A549 (cell line): ENCODE measurements around the gene VAMP3. TPM values are rescaled to one million over a fixed set of nuclear protein-coding genes. Genes with fewer than 3 reads are reported as not detected.

Source experiments
- ATAC-seq, 2 experiments: fragments of 200-7000 bp in 1 of 2; fragments of >200 bp in 1 of 2; cut with Nextera tagmentation in 1 of 2; cut with Tn5 transposase in 1 of 2; 3 replicates each; pipeline versions ENCODE4 v1.8.0 to v1.9.1; 2018 to 2020; ENCODE audit warnings: mild to moderate bottlenecking in 1 of 2, moderate library complexity in 1 of 2
- CTCF ChIA-PET: fragments of 300-600 bp; sonication (Branson Sonifier 250); formaldehyde crosslinking; extraction: SDS; loops from one replicate; lab custom pipeline; 2021; ENCODE audit warnings: antibody characterized with exemption, inconsistent platforms; lab: Yijun Ruan, JAX
- POLR2A ChIA-PET: fragments of 350-600 bp; formaldehyde crosslinking; extraction: SDS; loops from one replicate; lab custom pipeline; 2021; ENCODE audit warnings: antibody characterized with exemption, inconsistent platforms; lab: Yijun Ruan, JAX
- DNase-seq, 2 experiments: peaks; one replicate each; pipeline versions ENCODE4 v3.0.0 to v3.0.0-alpha.2; 2011 to 2016; ENCODE audit warnings: low read depth in 1 of 2, low spot score in 1 of 2
- FAIRE-seq: peaks from 2 replicates; lab custom pipeline; 2011; peaks lifted over from hg19 to GRCh38; lab: Jason Lieb, UNC
- H3K27ac ChIP-seq, 2 experiments: fragments of >200 bp; sonication (Bioruptor Twin); formaldehyde crosslinking; 3 replicates each; pipeline ENCODE4 v1.5.1; 2016 to 2017
- H3K4me1 ChIP-seq: fragments of >200 bp; sonication (Bioruptor Twin); formaldehyde crosslinking; 3 replicates; pipeline ENCODE4 v1.6.1; 2016
- H3K4me2 ChIP-seq: fragments of >200 bp; sonication (Bioruptor Twin); formaldehyde crosslinking; 3 replicates; pipeline ENCODE4 v1.6.1; 2016
- H3K4me3 ChIP-seq: fragments of >200 bp; sonication (Bioruptor Twin); formaldehyde crosslinking; 3 replicates; pipeline ENCODE4 v1.5.1; 2016
- H3K9me3 ChIP-seq: fragments of >200 bp; sonication (Bioruptor Twin); formaldehyde crosslinking; 3 replicates; pipeline ENCODE4 v1.6.1; 2016
- BHLHE40 ChIP-seq: IDR thresholded peaks from 2 replicates; pipeline ENCODE4 v1.6.1; 2012; ENCODE audit warnings: low read depth, low read length, inconsistent platforms
- CBX8 ChIP-seq: fragments of 200-600 bp; sonication (generic); IDR thresholded peaks from 2 replicates; pipeline ENCODE4 v1.6.1; 2016
- EHMT2 ChIP-seq: fragments of 200-600 bp; sonication (generic); IDR thresholded peaks from 2 replicates; pipeline ENCODE4 v1.6.1; 2016; ENCODE audit warnings: antibody characterized with exemption, low read depth, mild to moderate bottlenecking, moderate library complexity
- EP300 ChIP-seq, 2 experiments: fragments of >200 bp; sonication (Bioruptor Twin); formaldehyde crosslinking; IDR thresholded peaks; 2 replicates in 1 of 2; 3 replicates in 1 of 2; pipeline ENCODE4 v1.6.1; 2016 to 2017
- ESRRA ChIP-seq: fragments of 150-350 bp; IDR thresholded peaks from 2 replicates; pipeline ENCODE4 v1.6.1; 2014; ENCODE audit warnings: mild to moderate bottlenecking, low read length, borderline replicate concordance
- FOSB ChIP-seq: fragments of 250-450 bp; sonication (Bioruptor Pico); IDR thresholded peaks from 2 replicates; pipeline ENCODE4 v1.5.0; 2020; ENCODE audit warnings: mild to moderate bottlenecking, moderate library complexity
- FOXS1 ChIP-seq: fragments of 250-450 bp; sonication (Bioruptor Pico); IDR thresholded peaks from 2 replicates; pipeline ENCODE4 v1.5.0; 2020; ENCODE audit warnings: mild to moderate bottlenecking, moderate library complexity
- GATA3 ChIP-seq: IDR thresholded peaks from 2 replicates; pipeline ENCODE4 v1.6.1; 2012; ENCODE audit warnings: borderline replicate concordance
- HDAC2 ChIP-seq: fragments of 200-600 bp; sonication (generic); IDR thresholded peaks from 2 replicates; pipeline ENCODE4 v1.6.1; 2016
- HOXB5 ChIP-seq: fragments of 250-450 bp; sonication (Bioruptor Pico); IDR thresholded peaks from 2 replicates; pipeline ENCODE4 v1.5.0; 2020; ENCODE audit warnings: mild to moderate bottlenecking, moderate library complexity
- JUNB ChIP-seq: fragments of >200 bp; sonication (Bioruptor Twin); formaldehyde crosslinking; IDR thresholded peaks from 2 replicates; pipeline ENCODE4 v1.6.1; 2016
- KDM1A ChIP-seq: fragments of 200-600 bp; sonication (generic); IDR thresholded peaks from 2 replicates; pipeline ENCODE4 v1.6.1; 2016; ENCODE audit warnings: low read depth, mild to moderate bottlenecking
- MAZ ChIP-seq: fragments of 150-350 bp; IDR thresholded peaks from 2 replicates; pipeline ENCODE4 v1.6.1; 2014; ENCODE audit warnings: antibody characterized with exemption, low read depth, low read length, borderline replicate concordance
- MYC ChIP-seq: IDR thresholded peaks from 2 replicates; pipeline ENCODE4 v1.6.1; 2012; ENCODE audit warnings: mild to moderate bottlenecking, inconsistent platforms, low read length, improper control_type of control experiment, borderline replicate concordance
- SREBF2 ChIP-seq: fragments of 450-650 bp; IDR thresholded peaks from 2 replicates; pipeline ENCODE4 v1.6.1; 2014; ENCODE audit warnings: mild to moderate bottlenecking, moderate library complexity
- TFCP2L1 ChIP-seq: fragments of 250-450 bp; sonication (Bioruptor Pico); IDR thresholded peaks from 2 replicates; pipeline ENCODE4 v1.5.0; 2021; ENCODE audit warnings: mild to moderate bottlenecking
- TP53 ChIP-seq: fragments of 250-450 bp; sonication (Bioruptor Pico); IDR thresholded peaks from 2 replicates; pipeline ENCODE4 v1.5.0; 2021; ENCODE audit warnings: mild to moderate bottlenecking, moderate library complexity
- USF2 ChIP-seq: fragments of 450-650 bp; IDR thresholded peaks from 2 replicates; pipeline ENCODE4 v1.6.1; 2014; ENCODE audit warnings: antibody characterized with exemption
- ZNF302 ChIP-seq: fragments of 250-450 bp; sonication (Bioruptor Pico); IDR thresholded peaks from 2 replicates; pipeline ENCODE4 v1.9.0; 2021; ENCODE audit warnings: inconsistent platforms, mild to moderate bottlenecking, moderate library complexity
- WGBS: methylation state at CpG from one replicate; pipeline ENCODE4 v1.1.6; 2017; ENCODE audit errors: missing lambda C conversion rate; 5-methylcytosine and 5-hydroxymethylcytosine counted together
- polyA plus RNA-seq, 4 experiments: library from polyadenylated mRNA; depleted of rRNA in 3 of 4; stranded (reverse); fragments of >200 nt; fragmentation: RNase III in 1 of 4; extraction: RNeasy Plus Mini Kit Qiagen cat#74134 plus additional on column Dnase treatment in 1 of 4; gene quantifications; 2 replicates in 3 of 4; 3 replicates in 1 of 4; pipeline ENCODE4 v1.2.3, GENCODE V29; 2011 to 2017
- TF ChIP-seq, protein P1 (sequence below): IDR thresholded peaks from 2 replicates; pipeline ENCODE4 v1.6.1; 2012
- TF ChIP-seq, protein P2 (sequence below): fragments of >200 bp; sonication (Bioruptor Twin); formaldehyde crosslinking; IDR thresholded peaks from 3 replicates; pipeline ENCODE4 v1.5.1; 2016
- TF ChIP-seq, protein P3 (sequence below): fragments of >200 bp; sonication (Bioruptor Twin); formaldehyde crosslinking; IDR thresholded peaks from 2 replicates; pipeline ENCODE4 v1.6.1; 2016

VAMP3 gene
- polyA plus RNA-seq, 2 of the 4 experiments (the other 2 are of a cell fraction): 65.1 to 79.3 TPM

DNA sequence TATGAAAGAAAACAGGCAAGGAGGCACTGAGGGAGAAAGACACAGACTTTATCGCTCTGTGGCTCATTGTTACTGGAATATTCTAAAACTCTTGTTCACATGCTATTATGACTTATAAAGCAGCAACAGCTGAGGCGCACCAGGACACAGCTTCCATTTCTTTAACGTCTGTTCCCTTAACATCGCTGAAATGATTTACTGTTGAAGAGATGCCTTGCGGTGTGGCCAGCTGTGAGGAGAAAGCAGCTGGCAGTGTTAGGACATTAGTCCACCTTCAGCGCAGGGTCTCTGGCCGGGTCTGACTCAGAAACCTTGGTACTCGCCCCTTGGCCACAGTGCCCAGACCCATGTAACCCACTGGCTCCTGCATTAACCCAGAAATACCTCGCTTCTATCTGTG lies 9.9 kb downstream of the VAMP3 start:
- ATAC-seq (no peak), FAIRE-seq (no peak), DNase-seq (no peak)
- TF ChIP-seq GATA3 (no peak), FOSB (CRISPR knock-in tag) (no peak), EP300 (IDR thresholded peaks at IDR 0.05) (no peak), MAZ (no peak), USF2 (no peak), TFCP2L1 (CRISPR knock-in tag) (no peak), MYC (no peak), HDAC2 (no peak), HOXB5 (CRISPR knock-in tag) (no peak), KDM1A (no peak), ZNF302 (CRISPR knock-in tag) (no peak)
- no peak overlapping the region for H3K4me3 ChIP-seq
- H3K9me3 ChIP-seq: no peaks in the 10 kb centered on the region
- H3K4me2 ChIP-seq: no peak overlapping the region
- ChIA-PET CTCF (interaction anchor here (0.6 to 0.9 kb wide), 2 partner anchors 111 to 224 kb away, joined by 3 read pairs; no protein-coding TSS in a partner anchor), POLR2A (no interaction called here)
- peaks cover 4% of the 10 kb centered on the region; the same call in 2 of the 3 replicates for H3K4me1 ChIP-seq
- no peak overlapping the region for H3K27ac ChIP-seq
- 84% methylated on average over 9 of the region's 9 CpGs for WGBS

DNA sequence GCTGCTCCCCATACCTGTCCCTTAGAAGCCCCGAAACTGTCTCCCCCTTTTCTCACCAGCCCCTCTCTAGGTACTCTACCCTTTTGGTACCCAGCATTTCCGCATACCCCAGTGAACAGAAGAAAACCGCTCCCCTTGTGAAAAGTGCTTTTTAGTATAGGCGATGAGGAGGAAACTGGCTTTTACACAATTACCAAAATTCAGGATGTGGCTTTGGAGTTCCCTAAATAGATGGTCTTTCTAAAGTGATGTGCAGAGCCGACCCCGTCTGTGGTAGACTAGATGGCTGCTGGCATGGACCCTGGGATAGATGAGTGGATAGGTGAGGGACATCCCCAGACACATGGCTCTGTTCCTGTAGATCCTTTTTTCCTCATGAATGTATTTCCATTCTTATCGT lies 10.4 kb downstream of the VAMP3 start:
- POLR2A ChIA-PET: no interaction called here
- H3K4me1 ChIP-seq: peaks cover 4% of the 10 kb centered on the region; the same call in 2 of the 3 replicates
- CTCF ChIA-PET: interaction anchor here (0.6 to 0.9 kb wide), 3 partner anchors 111 to 224 kb away, joined by 3 read pairs; no protein-coding TSS in a partner anchor
- H3K9me3 ChIP-seq: no peaks in the 10 kb centered on the region
- no peak for DNase-seq
- TF ChIP-seq, protein P1, sequence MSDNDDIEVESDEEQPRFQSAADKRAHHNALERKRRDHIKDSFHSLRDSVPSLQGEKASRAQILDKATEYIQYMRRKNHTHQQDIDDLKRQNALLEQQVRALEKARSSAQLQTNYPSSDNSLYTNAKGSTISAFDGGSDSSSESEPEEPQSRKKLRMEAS: no peak
- TF ChIP-seq, protein P2, sequence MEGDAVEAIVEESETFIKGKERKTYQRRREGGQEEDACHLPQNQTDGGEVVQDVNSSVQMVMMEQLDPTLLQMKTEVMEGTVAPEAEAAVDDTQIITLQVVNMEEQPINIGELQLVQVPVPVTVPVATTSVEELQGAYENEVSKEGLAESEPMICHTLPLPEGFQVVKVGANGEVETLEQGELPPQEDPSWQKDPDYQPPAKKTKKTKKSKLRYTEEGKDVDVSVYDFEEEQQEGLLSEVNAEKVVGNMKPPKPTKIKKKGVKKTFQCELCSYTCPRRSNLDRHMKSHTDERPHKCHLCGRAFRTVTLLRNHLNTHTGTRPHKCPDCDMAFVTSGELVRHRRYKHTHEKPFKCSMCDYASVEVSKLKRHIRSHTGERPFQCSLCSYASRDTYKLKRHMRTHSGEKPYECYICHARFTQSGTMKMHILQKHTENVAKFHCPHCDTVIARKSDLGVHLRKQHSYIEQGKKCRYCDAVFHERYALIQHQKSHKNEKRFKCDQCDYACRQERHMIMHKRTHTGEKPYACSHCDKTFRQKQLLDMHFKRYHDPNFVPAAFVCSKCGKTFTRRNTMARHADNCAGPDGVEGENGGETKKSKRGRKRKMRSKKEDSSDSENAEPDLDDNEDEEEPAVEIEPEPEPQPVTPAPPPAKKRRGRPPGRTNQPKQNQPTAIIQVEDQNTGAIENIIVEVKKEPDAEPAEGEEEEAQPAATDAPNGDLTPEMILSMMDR: no peak
- TF ChIP-seq USF2 (no peak), TP53 (CRISPR knock-in tag) (no peak), SREBF2 (no peak), ESRRA (no peak), FOXS1 (CRISPR knock-in tag) (no peak), JUNB (no peak), CBX8 (no peak), BHLHE40 (no peak), EHMT2 (no peak), HOXB5 (CRISPR knock-in tag) (no peak)
- TF ChIP-seq, protein P3, sequence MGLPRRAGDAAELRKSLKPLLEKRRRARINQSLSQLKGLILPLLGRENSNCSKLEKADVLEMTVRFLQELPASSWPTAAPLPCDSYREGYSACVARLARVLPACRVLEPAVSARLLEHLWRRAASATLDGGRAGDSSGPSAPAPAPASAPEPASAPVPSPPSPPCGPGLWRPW: no peak
- WGBS: 81% methylated on average over 7 of the region's 7 CpGs
- no peak overlapping the region for H3K4me2 ChIP-seq
- no peak overlapping the region for H3K27ac ChIP-seq
- no peak for ATAC-seq
- H3K4me3 ChIP-seq: no peak overlapping the region
- no peak for FAIRE-seq
